GM21737 (cell line): ENCODE data around the gene CBY1.
A peak's percentile ranks its signal among the peaks of the same experiment; 100 is the strongest.

Experiments used
- ATAC-seq: cut with Tn5 transposase; IDR thresholded peaks from one replicate; pipeline ENCODE4 v1.9.1; 2021; ENCODE audit warnings: mild to moderate bottlenecking, moderate library complexity; ENCODE audit not compliant: unreplicated experiment

The CBY1 gene

GRCh38 chr22:38649841-38650522, 6.5 kb upstream of the CBY1 start:
- ATAC-seq: no peak

- no peak for ATAC-seq
Observed at GRCh38 chr22:38652859-38653258, 3.6 kb upstream of the CBY1 start.

DNA sequence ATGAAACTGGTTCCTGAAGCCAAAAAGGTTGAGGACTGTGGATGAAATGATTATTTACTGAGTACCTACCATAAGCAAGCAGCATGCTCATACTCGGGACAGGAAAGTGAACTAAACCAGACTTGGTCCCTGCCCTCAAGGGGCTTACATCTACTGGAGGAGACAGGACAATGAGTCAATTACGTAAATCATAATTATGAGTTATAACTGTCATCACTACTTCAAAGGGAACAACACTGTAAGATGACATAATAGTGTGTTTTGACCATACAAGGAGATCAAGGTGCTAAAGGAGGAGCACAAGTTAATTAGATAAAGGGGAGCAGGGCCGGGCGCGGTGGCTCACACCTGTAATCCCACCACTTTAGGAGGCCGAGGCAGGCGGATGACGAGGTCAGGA, 2.7 kb upstream of the CBY1 start:
- no peak for ATAC-seq

DNA sequence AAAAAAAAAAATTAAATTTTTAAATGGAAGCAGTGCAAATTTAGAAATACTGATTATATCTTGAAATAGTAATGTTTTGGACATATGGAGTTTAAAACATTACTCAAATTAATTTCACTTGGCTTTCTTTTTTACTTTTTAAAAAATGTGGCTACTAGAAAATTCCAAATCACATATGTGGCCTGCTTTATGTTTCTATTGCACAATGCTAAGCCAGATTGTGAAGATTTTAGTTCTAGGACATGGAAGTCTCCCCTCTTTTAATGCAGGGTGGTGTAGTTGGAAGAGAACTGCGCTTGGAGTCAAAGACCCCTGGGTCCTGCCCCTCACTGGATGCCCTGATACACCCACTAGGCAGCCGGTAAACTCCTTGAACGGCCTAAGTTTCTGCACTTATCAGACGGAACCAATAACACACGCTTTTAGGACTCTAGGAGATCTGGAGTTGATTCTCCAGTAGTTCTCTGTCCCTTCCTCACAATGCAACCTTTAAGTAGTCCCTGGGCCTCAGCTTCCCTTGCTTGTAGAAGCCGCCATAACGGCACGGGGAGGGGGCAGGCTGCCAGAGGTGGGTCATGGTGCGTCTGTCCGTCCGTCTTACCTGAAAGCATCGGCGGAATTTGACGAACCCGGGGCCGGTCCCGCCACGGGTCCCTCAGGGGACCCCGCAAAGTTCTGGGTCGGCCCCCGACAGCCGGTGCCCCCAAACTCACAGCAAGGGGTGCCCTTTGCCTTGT, 751 bp upstream of the CBY1 start:
- ATAC-seq: peak; percentile 5

DNA sequence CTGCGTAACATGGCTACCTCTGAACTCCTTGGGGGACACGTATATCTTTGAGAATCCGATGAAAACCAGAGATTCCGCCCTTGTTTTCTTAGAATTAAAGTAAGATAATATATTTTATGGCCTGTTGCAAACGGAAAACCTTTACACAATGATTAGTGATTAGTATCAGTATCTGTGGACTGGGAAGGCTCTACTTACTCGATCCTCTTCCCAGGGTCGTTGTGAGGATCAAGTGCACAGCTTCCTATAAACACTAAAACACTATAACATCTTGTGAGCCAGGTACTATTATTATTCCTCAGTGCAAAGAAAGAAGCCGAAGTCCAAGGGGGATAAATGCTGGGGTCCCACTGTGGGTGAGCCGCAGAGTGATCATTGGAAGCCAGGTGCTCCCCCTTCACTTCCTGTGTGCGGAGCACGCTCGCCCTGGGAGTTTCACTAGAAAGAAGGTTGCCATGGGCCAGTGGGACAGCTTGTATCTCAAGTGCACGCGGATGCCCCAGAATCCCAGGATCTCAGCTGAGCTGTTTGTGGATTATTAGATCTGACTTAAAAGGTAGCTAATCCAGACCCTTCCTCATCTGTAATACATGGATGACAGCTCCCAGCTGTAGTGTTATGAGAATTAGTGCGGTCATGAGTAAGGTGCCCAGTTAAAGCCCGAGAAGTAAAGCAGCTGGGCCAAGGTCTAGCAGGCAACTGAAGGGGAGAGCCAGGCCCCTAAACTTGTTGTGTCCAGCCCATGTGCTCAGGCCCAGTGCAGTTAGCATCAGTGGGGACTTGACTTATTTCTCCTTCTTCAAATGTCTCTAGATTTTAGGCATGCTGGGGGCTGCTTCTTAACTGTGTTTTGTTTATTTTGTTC, 839 bp downstream of the CBY1 start:
- ATAC-seq: peak; percentile 57

DNA sequence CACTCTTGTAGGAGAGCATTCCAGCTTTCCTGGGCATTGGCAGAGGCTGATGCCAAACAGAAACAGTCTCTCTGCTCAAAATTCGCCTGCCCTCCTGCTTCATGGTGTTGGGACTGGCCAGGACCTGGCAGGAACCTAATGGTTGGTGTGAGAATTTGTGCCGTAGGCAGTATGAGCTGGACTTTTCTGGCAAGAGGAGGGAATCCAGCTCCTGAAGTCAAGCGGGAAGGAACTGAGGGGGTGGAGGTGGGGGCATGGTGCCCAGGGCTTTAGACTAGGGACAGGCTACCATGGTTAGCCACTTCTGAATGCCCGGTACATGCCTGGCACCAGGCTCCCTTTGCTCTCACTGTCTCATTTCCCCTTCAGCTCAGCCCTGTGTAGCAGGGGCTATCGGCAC, 18.4 kb downstream of the CBY1 start:
- no peak for ATAC-seq

- ATAC-seq: no peak
Observed at GRCh38 chr22:38675833-38676232, 19.4 kb downstream of the CBY1 start.

- peak; percentile 92 for ATAC-seq
Observed at GRCh38 chr22:38681582-38682335, 25.3 kb downstream of the CBY1 start, which contains the start of gene TOMM22. Gene TOMM22 (plus strand): TSS chr22:38681957. CDS start chr22:38681979, 22 bp downstream.

DNA sequence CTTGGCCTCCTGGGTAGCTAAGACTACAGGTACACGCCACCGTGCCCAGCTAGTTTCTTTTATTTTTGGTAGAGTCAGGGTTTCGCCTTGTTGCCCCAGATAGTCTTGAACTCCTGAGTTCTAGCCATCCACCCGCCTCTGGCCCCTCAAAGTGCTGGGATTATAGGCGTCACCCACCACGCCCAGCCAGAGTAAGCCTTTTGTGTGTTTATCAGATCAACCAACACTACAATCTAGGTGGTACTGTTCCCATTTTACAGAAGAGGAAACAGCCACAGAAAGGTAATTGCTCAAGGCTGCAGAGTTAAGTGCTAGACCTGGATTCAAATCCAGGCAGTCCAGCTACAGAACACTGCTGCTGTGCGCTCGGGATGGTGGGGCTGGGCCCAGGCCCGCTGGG, 28.5 kb downstream of the CBY1 start:
- ATAC-seq: no peak

GRCh38 chr22:38685761-38686160, 29.3 kb downstream of the CBY1 start:
- ATAC-seq: no peak

- no peak for ATAC-seq
Observed at GRCh38 chr22:38689651-38690050, 33.2 kb downstream of the CBY1 start.

DNA sequence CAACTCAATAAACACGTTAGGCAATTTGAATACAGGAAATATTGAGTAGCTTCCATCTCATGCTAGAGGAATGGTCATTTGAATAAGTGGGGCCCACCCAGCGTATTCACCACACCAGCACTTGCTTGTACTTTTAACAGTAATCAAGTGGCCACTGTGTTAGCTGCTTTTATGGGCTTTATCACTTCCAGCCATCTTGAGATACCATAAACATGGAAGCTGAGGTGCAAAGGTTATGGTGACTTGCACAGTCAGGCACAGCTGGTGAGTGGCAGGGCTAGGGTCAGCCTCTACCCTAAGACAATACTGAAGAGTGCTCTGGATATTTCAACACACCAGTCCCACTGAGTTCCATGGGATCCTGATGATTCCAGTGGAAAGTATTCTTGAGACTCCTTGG, 37.6 kb downstream of the CBY1 start:
- no peak for ATAC-seq

- no peak for ATAC-seq
Observed at GRCh38 chr22:38694940-38695339, 38.5 kb downstream of the CBY1 start.

GRCh38 chr22:38696606-38697424, 40.4 kb downstream of the CBY1 start:
- ATAC-seq: no peak

GRCh38 chr22:38697425-38698089, 41.1 kb downstream of the CBY1 start:
- ATAC-seq: no peak

GRCh38 chr22:38698407-38699094, 42.1 kb downstream of the CBY1 start:
- no peak for ATAC-seq

DNA sequence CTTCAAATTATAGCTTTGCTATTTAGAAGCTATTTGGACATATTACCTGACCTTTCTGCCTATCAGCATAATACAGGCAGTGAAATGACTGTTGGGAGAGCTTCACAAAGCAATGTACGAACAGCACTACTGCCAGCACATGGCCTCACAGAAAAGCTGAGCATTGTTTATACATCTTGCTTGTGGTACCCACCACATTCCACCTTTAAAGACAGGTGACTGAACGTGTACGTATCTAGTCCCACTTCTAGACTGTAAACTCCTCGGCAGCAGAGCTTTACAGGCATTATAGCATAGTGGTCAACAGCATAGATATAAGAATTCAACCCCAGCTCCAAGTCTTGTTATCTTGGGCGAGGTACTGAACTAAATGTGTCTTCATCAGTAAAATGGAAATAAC, 42.7 kb downstream of the CBY1 start:
- no peak for ATAC-seq

DNA sequence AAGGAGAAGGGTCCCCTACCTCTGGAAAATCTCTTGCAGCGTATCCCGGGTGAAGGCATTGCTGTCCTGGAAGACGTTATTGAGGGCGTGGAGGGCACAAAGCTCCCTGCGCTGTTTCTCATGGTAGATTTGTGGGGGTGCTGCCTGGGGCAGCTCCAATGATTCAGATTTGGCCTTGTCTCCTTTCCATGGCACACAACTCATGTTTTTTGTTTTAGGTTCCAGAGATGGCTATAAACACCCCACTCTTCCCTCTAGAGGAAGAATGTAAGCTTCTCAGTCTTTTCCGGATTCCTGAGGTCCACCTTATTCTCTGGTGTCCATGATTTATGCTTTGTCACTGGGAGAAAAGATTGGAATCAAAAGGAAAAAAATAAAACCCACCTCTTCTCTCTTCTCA, 43.3 kb downstream of the CBY1 start:
- no peak for ATAC-seq

DNA sequence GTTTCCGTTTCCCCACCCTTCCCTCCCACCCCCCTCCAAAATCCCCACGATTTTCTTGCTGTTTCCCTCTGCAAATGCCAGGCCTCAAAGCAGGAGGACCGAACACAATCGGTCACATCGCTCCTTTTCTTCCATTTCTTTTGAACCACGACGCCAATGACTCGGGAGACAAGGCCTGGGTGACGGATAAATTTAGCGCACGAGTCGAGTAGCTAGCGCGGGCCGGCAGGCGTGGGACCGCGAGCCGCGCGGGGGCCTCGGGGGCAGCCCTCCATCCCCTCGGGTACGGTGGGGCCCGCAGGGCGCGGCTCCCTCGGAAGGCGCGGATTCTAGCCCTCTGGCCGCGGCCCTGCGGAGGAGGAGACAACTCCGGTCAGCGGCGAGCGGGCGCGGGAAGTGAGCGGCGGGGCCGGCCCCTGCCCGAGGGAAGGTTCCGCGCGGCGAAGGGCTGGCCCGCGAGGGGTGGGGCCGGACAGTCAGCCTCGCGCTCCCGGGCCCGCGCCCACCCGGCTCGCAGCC, 43.9 kb downstream of the CBY1 start:
- ATAC-seq: peak; percentile 20
